Lower leg skin (tissue), 4 donors: Measurements from ENCODE around the gene CRY2. TPM values are rescaled to one million over a fixed set of nuclear protein-coding genes. Genes with fewer than 3 reads are reported as not detected.

ENCODE experiments used
- DNase-seq, 2 donors: peaks; one replicate each; pipeline ENCODE4 v3.0.0-alpha.2; 2019; ENCODE audit warnings: low spot score in 2 of 2
- H3K4me3 ChIP-seq: fragments of 200-600 bp; sonication (generic); 2 replicates; pipeline ENCODE4 v1.5.1; 2017; ENCODE audit warnings: mild to moderate bottlenecking, low read depth; ENCODE audit not compliant: poor library complexity, severe bottlenecking
- POLR2A ChIP-seq, 2 donors: fragments of 450-650 bp; IDR thresholded peaks; one replicate each; pipeline ENCODE4 v1.6.1; 2016 to 2017; ENCODE audit warnings: antibody characterized with exemption in 2 of 2, mild to moderate bottlenecking in 1 of 2, moderate library complexity in 1 of 2
- WGBS, 2 donors: methylation state at CpG; one replicate each; pipeline ENCODE4 v1.1.5; 2018; 5-methylcytosine and 5-hydroxymethylcytosine counted together
- intact Hi-C: fragments of 100-400 bp; cut with DNase I; formaldehyde crosslinking; loops from one replicate; pipeline ENCODE4 v1.15.0; 2023; ENCODE audit warnings: low total_unique reads
- total RNA-seq, 4 donors: library from RNA; depleted of rRNA; stranded (reverse); fragments of >200 nt; gene quantifications; one replicate each; pipeline ENCODE4 v1.1.0, GENCODE V29; 2016
- TF ChIP-seq, protein P1 (sequence below), 3 donors: fragments of 450-650 bp; IDR thresholded peaks; one replicate each; pipeline ENCODE4 v1.5.1; 2016; ENCODE audit warnings: antibody characterized with exemption in 3 of 3, mild to moderate bottlenecking in 3 of 3, moderate library complexity in 2 of 3

Gene CRY2
- total RNA-seq, 4 donors from 2014 or later: 59.6 to 92.1 (median 70.1) TPM

DNA sequence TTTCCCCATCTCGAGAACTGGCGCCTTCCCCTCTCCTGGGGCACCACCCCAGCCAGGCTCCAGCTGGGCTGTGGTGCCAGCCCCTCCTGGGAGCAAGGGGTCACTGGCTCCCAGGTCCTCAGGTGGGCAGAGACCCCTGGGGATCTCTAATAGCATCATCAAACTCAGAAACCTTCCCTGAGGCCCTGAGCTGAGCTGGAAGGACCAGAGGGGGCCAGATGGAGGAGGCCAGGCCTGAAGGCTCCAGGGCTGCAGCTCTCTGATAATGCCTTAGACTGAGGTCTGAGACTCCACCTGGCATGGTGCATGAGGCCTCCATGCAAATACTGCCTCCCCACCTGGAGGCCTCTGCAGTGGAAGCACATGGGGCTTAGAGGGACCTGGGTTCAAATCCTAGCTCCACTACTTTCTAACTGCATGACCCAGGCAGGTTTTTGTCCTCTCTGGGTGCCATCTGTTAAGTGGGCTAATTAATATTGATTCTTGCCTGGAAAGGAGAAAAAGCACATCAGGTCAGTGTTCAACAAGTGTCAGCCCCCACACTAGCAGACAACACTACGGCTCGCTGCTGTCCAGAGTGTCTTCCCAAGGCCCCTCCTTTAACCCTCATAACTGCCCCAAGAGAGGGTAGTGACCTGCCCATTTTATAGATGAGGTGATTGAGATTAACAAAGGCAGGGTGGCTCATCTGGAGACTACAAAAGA lies 39.7 kb downstream of the CRY2 start:
- TF ChIP-seq, protein P1, sequence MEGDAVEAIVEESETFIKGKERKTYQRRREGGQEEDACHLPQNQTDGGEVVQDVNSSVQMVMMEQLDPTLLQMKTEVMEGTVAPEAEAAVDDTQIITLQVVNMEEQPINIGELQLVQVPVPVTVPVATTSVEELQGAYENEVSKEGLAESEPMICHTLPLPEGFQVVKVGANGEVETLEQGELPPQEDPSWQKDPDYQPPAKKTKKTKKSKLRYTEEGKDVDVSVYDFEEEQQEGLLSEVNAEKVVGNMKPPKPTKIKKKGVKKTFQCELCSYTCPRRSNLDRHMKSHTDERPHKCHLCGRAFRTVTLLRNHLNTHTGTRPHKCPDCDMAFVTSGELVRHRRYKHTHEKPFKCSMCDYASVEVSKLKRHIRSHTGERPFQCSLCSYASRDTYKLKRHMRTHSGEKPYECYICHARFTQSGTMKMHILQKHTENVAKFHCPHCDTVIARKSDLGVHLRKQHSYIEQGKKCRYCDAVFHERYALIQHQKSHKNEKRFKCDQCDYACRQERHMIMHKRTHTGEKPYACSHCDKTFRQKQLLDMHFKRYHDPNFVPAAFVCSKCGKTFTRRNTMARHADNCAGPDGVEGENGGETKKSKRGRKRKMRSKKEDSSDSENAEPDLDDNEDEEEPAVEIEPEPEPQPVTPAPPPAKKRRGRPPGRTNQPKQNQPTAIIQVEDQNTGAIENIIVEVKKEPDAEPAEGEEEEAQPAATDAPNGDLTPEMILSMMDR (IDR thresholded peaks at IDR 0.05): no peak
- no peak for TF ChIP-seq POLR2A (IDR thresholded peaks at IDR 0.05)
- intact Hi-C loops: no loop called here
- no peak overlapping the region for H3K4me3 ChIP-seq
- no peak for DNase-seq
- WGBS, 2 donors: 88 to 95% methylated on average over 4 of the region's 4 CpGs

DNA sequence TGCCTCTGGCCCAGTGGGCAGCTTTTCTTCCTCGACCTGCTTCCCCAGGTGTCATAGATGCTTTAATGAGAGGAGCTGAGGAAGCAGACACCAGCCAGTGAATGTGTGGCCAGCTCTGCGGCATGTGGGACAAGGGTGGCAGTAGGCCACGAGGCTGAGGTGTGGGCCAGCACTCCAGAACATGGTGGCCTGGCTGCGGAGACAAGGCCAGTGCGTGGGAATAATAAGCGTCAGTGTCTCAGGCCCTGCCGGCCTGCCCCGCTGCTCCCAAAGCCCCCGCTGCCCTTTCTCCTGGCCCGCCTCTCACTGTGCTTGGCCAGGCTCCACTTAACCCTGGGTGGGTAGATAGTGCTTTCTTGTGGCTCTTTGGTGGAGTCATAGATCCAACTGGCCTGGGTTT lies 40.3 kb downstream of the CRY2 start:
- no peak overlapping the region for H3K4me3 ChIP-seq
- TF ChIP-seq POLR2A (IDR thresholded peaks at IDR 0.05): no peak
- TF ChIP-seq, protein P1 (IDR thresholded peaks at IDR 0.05): no peak
- WGBS, 2 donors: 84 to 88% methylated on average over 10 of the region's 10 CpGs
- intact Hi-C loops: no loop called here
- DNase-seq: no peak

DNA sequence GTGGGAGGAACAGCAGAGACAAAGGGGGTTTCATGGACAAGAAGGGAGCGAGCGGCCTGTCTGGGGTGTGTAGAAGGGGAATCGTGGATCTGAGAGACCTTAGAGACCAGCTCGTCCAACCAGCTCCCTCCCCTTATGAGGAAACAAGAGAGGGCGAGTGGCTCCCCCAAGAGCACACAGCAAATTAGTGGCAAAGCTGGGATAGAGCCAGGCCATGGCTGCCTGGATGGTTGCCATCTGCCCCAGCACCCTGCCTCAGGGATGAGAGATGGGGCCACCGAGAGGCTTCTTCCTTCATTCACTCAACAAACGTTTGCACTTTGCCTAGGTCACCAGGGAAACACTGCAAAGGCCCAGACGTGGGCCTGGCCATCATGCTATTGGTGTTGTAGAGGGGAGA lies 42.3 kb downstream of the CRY2 start:
- H3K4me3 ChIP-seq: no peak overlapping the region
- intact Hi-C loops: no loop called here
- 81 to 84% methylated on average over 8 of the region's 8 CpGs for WGBS, 2 donors
- TF ChIP-seq POLR2A (IDR thresholded peaks at IDR 0.05): no peak
- TF ChIP-seq, protein P1 (IDR thresholded peaks at IDR 0.05): no peak
- DNase-seq: no peak

DNA sequence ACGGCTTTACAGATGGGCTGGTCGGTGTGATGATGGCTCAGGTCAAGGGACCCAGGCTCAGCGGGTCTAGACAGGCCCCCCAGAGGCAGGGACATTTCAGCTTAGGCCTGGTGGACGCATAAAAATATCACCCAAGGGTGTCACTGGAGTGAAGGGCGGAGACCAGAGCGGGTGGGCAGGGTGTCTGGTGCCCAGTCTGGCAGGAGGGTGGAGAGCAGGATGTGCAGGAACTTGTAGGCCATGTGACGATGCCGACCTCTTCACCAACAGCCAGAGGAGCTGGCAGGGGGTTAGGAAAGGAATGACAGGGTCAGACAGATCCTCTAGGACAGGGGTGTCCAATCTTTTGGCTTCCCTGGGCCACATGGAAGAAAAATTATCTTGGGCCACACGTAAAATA lies 42.7 kb downstream of the CRY2 start:
- no peak overlapping the region for H3K4me3 ChIP-seq
- TF ChIP-seq, protein P1 (IDR thresholded peaks at IDR 0.05): no peak
- no peak for TF ChIP-seq POLR2A (IDR thresholded peaks at IDR 0.05)
- intact Hi-C loops: no loop called here
- 78 to 79% methylated on average over 9 of the region's 9 CpGs for WGBS, 2 donors
- no peak for DNase-seq

DNA sequence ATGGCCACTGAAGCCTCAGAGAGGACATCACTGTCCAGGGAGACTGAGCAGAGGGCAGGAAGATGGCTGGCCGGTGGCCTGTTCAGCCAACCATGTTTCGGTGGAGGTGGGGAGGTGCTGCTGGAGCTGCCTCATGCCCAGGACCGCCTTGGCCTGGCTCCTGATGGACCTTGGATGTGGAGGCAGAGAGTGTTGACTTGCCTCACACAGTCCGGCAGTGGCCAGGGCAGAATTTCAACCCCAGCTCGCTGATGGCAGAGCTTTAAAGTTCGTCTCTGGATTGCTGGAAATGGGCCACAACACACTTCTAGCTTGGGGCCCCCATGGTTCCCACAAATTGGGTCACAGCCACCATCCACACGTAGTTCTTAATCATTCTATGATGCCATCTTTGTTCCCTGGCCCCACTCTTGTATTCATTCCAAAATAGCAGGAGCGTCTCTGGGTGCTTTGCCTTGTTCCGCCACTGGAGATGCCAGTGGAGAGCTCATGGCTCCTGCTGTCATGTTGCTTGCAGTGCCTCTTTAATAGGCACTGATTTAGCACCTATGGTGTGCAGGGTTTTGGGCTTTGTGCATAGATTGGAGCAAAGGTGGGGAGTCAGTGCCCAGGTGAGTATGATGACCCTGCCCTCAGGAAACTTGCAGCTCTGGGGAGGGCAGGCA lies 43.7 kb downstream of the CRY2 start:
- no peak for DNase-seq
- no peak for TF ChIP-seq POLR2A (IDR thresholded peaks at IDR 0.05)
- TF ChIP-seq, protein P1 (IDR thresholded peaks at IDR 0.05): no peak
- no peak overlapping the region for H3K4me3 ChIP-seq
- 75 to 78% methylated on average over 9 of the region's 9 CpGs for WGBS, 2 donors
- intact Hi-C loops: no loop called here
